GM23338 (cell line): ENCODE measurements around the gene TPT1.

ENCODE experiments used
- CREB1 ChIP-seq: fragments of 250-450 bp; sonication (Bioruptor Pico); IDR thresholded peaks from 2 replicates; pipeline ENCODE4 v1.5.0; 2020; ENCODE audit warnings: low read depth, mild to moderate bottlenecking, moderate library complexity
- EZH2 ChIP-seq: fragments of 200-600 bp; sonication (generic); IDR thresholded peaks from one replicate; pipeline ENCODE4 v1.8.0; 2017; ENCODE audit warnings: antibody characterized with exemption, mild to moderate bottlenecking, low read depth; ENCODE audit not compliant: unreplicated experiment
- EZH2phosphoT487 ChIP-seq: fragments of 200-600 bp; sonication (generic); IDR thresholded peaks from one replicate; pipeline ENCODE4 v1.8.1; 2018; ENCODE audit warnings: antibody characterized with exemption; ENCODE audit not compliant: unreplicated experiment
- POLR2AphosphoS5 ChIP-seq: IDR thresholded peaks from 2 replicates; pipeline ENCODE4 v1.6.1; 2016; ENCODE audit warnings: antibody characterized with exemption, low read depth
- TF ChIP-seq, protein P1 (sequence below), 2 experiments: fragments of 200-600 bp in 1 of 2; sonication (generic) in 1 of 2; conservative IDR thresholded peaks; 2 replicates each; pipeline versions ENCODE4 v1.5.1 to v1.6.1; 2016 to 2017; ENCODE audit warnings: antibody characterized with exemption in 2 of 2, low read depth in 2 of 2, mild to moderate bottlenecking in 2 of 2, moderate library complexity in 1 of 2

GRCh38 chr13:45388664-45389063, 47.7 kb upstream of the TPT1 start:
- TF ChIP-seq, protein P1, sequence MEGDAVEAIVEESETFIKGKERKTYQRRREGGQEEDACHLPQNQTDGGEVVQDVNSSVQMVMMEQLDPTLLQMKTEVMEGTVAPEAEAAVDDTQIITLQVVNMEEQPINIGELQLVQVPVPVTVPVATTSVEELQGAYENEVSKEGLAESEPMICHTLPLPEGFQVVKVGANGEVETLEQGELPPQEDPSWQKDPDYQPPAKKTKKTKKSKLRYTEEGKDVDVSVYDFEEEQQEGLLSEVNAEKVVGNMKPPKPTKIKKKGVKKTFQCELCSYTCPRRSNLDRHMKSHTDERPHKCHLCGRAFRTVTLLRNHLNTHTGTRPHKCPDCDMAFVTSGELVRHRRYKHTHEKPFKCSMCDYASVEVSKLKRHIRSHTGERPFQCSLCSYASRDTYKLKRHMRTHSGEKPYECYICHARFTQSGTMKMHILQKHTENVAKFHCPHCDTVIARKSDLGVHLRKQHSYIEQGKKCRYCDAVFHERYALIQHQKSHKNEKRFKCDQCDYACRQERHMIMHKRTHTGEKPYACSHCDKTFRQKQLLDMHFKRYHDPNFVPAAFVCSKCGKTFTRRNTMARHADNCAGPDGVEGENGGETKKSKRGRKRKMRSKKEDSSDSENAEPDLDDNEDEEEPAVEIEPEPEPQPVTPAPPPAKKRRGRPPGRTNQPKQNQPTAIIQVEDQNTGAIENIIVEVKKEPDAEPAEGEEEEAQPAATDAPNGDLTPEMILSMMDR (conservative IDR thresholded peaks at IDR 0.05; ENCODE audit: low read depth in 2 of 2) = no peak
- TF ChIP-seq POLR2AphosphoS5 = no peak
- no peak for TF ChIP-seq EZH2
- no peak for TF ChIP-seq EZH2phosphoT487
- no peak for TF ChIP-seq CREB1
